Measurements from ENCODE around the gene BSPRY. TPM values are rescaled to one million over a fixed set of nuclear protein-coding genes. Genes with fewer than 3 reads are reported as not detected.
"Not testable (repeated sequence)": the region's sequence is repeated elsewhere in the genome, so short reads cannot be mapped to it uniquely, and the experiment has no call there.

BSPRY gene
- total RNA-seq, 5 donors from 2014 or later (not counting 1 experiment from before 2014, with no cell fraction given): 0.15 to 0.85 (median 0.26) TPM

GRCh38 chr9:113363336-113363735 is 14.0 kb downstream of the BSPRY start:
- CTCF ChIA-PET: no interaction called here

GRCh38 chr9:113364951-113365350 is 15.6 kb downstream of the BSPRY start:
- Histone ChIP-seq H3K27ac (ENCODE audit: low read length) (no peak overlapping the region), H3K4me1 (ENCODE audit: control insufficient read depth in 1 of 2, extremely low read depth in 1 of 2, insufficient read depth in 2 of 2, low read length in 2 of 2) (no peaks in the 10 kb centered on the region), H3K27me3 (replicated peaks in 1 of 2; ENCODE audit: control insufficient read depth in 2 of 2, extremely low read depth in 1 of 2, insufficient read depth in 2 of 2, low read length in 1 of 2) (no peaks in the 10 kb centered on the region), H3K9me3 (no peaks in the 10 kb centered on the region), H3K4me3 (ENCODE audit: control insufficient read depth in 1 of 2, extremely low read depth in 1 of 2, low read length in 1 of 2) (no peak overlapping the region), H3K36me3 (ENCODE audit: control insufficient read depth in 2 of 2, extremely low read depth in 1 of 2, insufficient read depth in 1 of 2, low read length in 1 of 2) (no peaks in the 10 kb centered on the region)
- POLR2A ChIA-PET: interaction anchor here (0.6 kb wide), 3 partner anchors 15 to 93 kb away, joined by 5 to 8 read pairs (median 7); no protein-coding TSS in a partner anchor
- no peak for DNase-seq
- Mint-ChIP-seq H3K36me3 (no peaks in the 10 kb centered on the region), H3K4me1 (no peaks in the 10 kb centered on the region), H3K27ac (no peak overlapping the region), H3K9me3 (no peaks in the 10 kb centered on the region), H3K27me3 (peaks cover 0 to 1% of the 10 kb centered on the region in 2 donors), H3K4me3 (no peak overlapping the region)
- ATAC-seq (replicated peaks in 1 of 4): no peak
- CTCF ChIA-PET: interaction anchor here (0.6 to 0.7 kb wide), 5 partner anchors 12 to 1647 kb away, joined by 3 to 4 read pairs (median 3); no protein-coding TSS in a partner anchor
- whole genome bisulfite sequencing (ENCODE audit: insufficient coverage): no CpG with 5 or more reads among the region's 1 CpG

More at GRCh38 chr9:113363336-113363735, 14.0 kb downstream of the BSPRY start:
- POLR2A ChIA-PET: no interaction called here
- Mint-ChIP-seq H3K4me3 (no peak overlapping the region), H3K27me3 (no peaks in the 10 kb centered on the region), H3K27ac (no peak overlapping the region), H3K4me1 (no peaks in the 10 kb centered on the region), H3K9me3 (no peaks in the 10 kb centered on the region), H3K36me3 (no peaks in the 10 kb centered on the region)
- Histone ChIP-seq H3K27ac (ENCODE audit: low read length) (no peak overlapping the region), H3K36me3 (ENCODE audit: control insufficient read depth in 2 of 2, extremely low read depth in 1 of 2, insufficient read depth in 1 of 2, low read length in 1 of 2) (no peaks in the 10 kb centered on the region), H3K9me3 (no peaks in the 10 kb centered on the region), H3K4me1 (ENCODE audit: control insufficient read depth in 1 of 2, extremely low read depth in 1 of 2, insufficient read depth in 2 of 2, low read length in 2 of 2) (no peaks in the 10 kb centered on the region), H3K4me3 (ENCODE audit: control insufficient read depth in 1 of 2, extremely low read depth in 1 of 2, low read length in 1 of 2) (no peak overlapping the region), H3K27me3 (replicated peaks in 1 of 2; ENCODE audit: control insufficient read depth in 2 of 2, extremely low read depth in 1 of 2, insufficient read depth in 2 of 2, low read length in 1 of 2) (no peaks in the 10 kb centered on the region)
- WGBS (ENCODE audit: insufficient coverage): 100% methylated on average over 1 of the region's 3 CpGs
- no peak for DNase-seq
- no peak for ATAC-seq (replicated peaks in 1 of 4)

GRCh38 chr9:113365652-113366051 is 16.3 kb downstream of the BSPRY start:
- CTCF ChIA-PET; H3K27me3 Mint-ChIP-seq; POLR2A ChIA-PET; H3K27ac ChIP-seq (ENCODE audit: low read length); H3K27ac Mint-ChIP-seq; H3K4me3 Mint-ChIP-seq; H3K36me3 ChIP-seq (ENCODE audit: control insufficient read depth in 2 of 2, extremely low read depth in 1 of 2, insufficient read depth in 1 of 2, low read length in 1 of 2); H3K4me3 ChIP-seq (ENCODE audit: control insufficient read depth in 1 of 2, extremely low read depth in 1 of 2, low read length in 1 of 2); DNase-seq; H3K36me3 Mint-ChIP-seq; H3K27me3 ChIP-seq (replicated peaks in 1 of 2; ENCODE audit: control insufficient read depth in 2 of 2, extremely low read depth in 1 of 2, insufficient read depth in 2 of 2, low read length in 1 of 2); H3K9me3 Mint-ChIP-seq; H3K4me1 Mint-ChIP-seq; H3K9me3 ChIP-seq; ATAC-seq (replicated peaks in 1 of 4); H3K4me1 ChIP-seq (ENCODE audit: control insufficient read depth in 1 of 2, extremely low read depth in 1 of 2, insufficient read depth in 2 of 2, low read length in 2 of 2): not testable (repeated sequence)
- 94% methylated on average over 3 of the region's 3 CpGs for WGBS (ENCODE audit: insufficient coverage)

- no peak overlapping the region for H3K27ac ChIP-seq (ENCODE audit: low read length)
- no peak overlapping the region for H3K4me3 Mint-ChIP-seq
Observed at GRCh38 chr9:113368348-113368981, 19.1 kb downstream of the BSPRY start.

GRCh38 chr9:113368982-113369854 is 19.9 kb downstream of the BSPRY start:
- 90% methylated on average over 10 of the region's 13 CpGs for WGBS (ENCODE audit: insufficient coverage)
- Histone ChIP-seq H3K9me3 (no peaks in the 10 kb centered on the region), H3K4me1 (ENCODE audit: control insufficient read depth in 1 of 2, extremely low read depth in 1 of 2, insufficient read depth in 2 of 2, low read length in 2 of 2) (no peaks in the 10 kb centered on the region), H3K27ac (ENCODE audit: low read length) (no peak overlapping the region), H3K36me3 (ENCODE audit: control insufficient read depth in 2 of 2, extremely low read depth in 1 of 2, insufficient read depth in 1 of 2, low read length in 1 of 2) (peaks cover 7 to 18% of the 10 kb centered on the region in 2 donors), H3K4me3 (ENCODE audit: control insufficient read depth in 1 of 2, extremely low read depth in 1 of 2, low read length in 1 of 2) (no peak overlapping the region), H3K27me3 (replicated peaks in 1 of 2; ENCODE audit: control insufficient read depth in 2 of 2, extremely low read depth in 1 of 2, insufficient read depth in 2 of 2, low read length in 1 of 2) (no peaks in the 10 kb centered on the region)
- Mint-ChIP-seq H3K27me3 (peaks cover 0 to 1% of the 10 kb centered on the region in 2 donors), H3K36me3 (peaks cover 3% of the 10 kb centered on the region), H3K4me3 (no peak overlapping the region), H3K9me3 (no peaks in the 10 kb centered on the region), H3K4me1 (peaks cover 0 to 6% (median 0%) of the 10 kb centered on the region in 3 donors), H3K27ac (no peak overlapping the region)
- ATAC-seq (replicated peaks in 1 of 4): no peak
- no peak for DNase-seq
- POLR2A ChIA-PET: no interaction called here
- CTCF ChIA-PET: interaction anchor here (0.6 kb wide), 2 partner anchors 57 to 595 kb away, joined by 3 to 4 read pairs; no protein-coding TSS in a partner anchor

More at GRCh38 chr9:113368348-113368981, 19.1 kb downstream of the BSPRY start:
- no peaks in the 10 kb centered on the region for H3K9me3 ChIP-seq
- no peaks in the 10 kb centered on the region for H3K27me3 ChIP-seq (replicated peaks in 1 of 2; ENCODE audit: control insufficient read depth in 2 of 2, extremely low read depth in 1 of 2, insufficient read depth in 2 of 2, low read length in 1 of 2)
- H3K36me3 Mint-ChIP-seq: peaks cover 3% of the 10 kb centered on the region
- DNase-seq (no peak), ATAC-seq (replicated peaks in 1 of 4) (no peak)
- ChIA-PET POLR2A (interaction anchor here in 1 of 2 donors (0.5 kb wide), 1 partner anchor 151 kb away, joined by 13 read pairs; no protein-coding TSS in a partner anchor), CTCF (interaction anchor here in 1 of 2 donors (0.6 kb wide), 1 partner anchor 595 kb away, joined by 3 read pairs; no protein-coding TSS in a partner anchor)
- no peak overlapping the region for H3K27ac Mint-ChIP-seq
- H3K4me1 Mint-ChIP-seq: peaks cover 0 to 6% (median 0%) of the 10 kb centered on the region in 3 donors
- peaks cover 0 to 1% of the 10 kb centered on the region in 2 donors for H3K27me3 Mint-ChIP-seq
- H3K36me3 ChIP-seq (ENCODE audit: control insufficient read depth in 2 of 2, extremely low read depth in 1 of 2, insufficient read depth in 1 of 2, low read length in 1 of 2): peaks cover 4 to 10% of the 10 kb centered on the region in 2 donors
- H3K4me1 ChIP-seq (ENCODE audit: control insufficient read depth in 1 of 2, extremely low read depth in 1 of 2, insufficient read depth in 2 of 2, low read length in 2 of 2): no peaks in the 10 kb centered on the region
- whole genome bisulfite sequencing (ENCODE audit: insufficient coverage): 80% methylated on average over 1 of the region's 5 CpGs
- no peaks in the 10 kb centered on the region for H3K9me3 Mint-ChIP-seq
- H3K4me3 ChIP-seq (ENCODE audit: control insufficient read depth in 1 of 2, extremely low read depth in 1 of 2, low read length in 1 of 2): no peak overlapping the region

GRCh38 chr9:113369855-113370140 is 20.5 kb downstream of the BSPRY start:
- Histone ChIP-seq H3K36me3 (ENCODE audit: control insufficient read depth in 2 of 2, extremely low read depth in 1 of 2, insufficient read depth in 1 of 2, low read length in 1 of 2) (peaks cover 7 to 22% of the 10 kb centered on the region in 2 donors), H3K27ac (ENCODE audit: low read length) (no peak overlapping the region), H3K4me3 (ENCODE audit: control insufficient read depth in 1 of 2, extremely low read depth in 1 of 2, low read length in 1 of 2) (no peak overlapping the region), H3K9me3 (no peaks in the 10 kb centered on the region), H3K27me3 (replicated peaks in 1 of 2; ENCODE audit: control insufficient read depth in 2 of 2, extremely low read depth in 1 of 2, insufficient read depth in 2 of 2, low read length in 1 of 2) (no peaks in the 10 kb centered on the region), H3K4me1 (ENCODE audit: control insufficient read depth in 1 of 2, extremely low read depth in 1 of 2, insufficient read depth in 2 of 2, low read length in 2 of 2) (no peaks in the 10 kb centered on the region)
- DNase-seq (no peak), ATAC-seq (replicated peaks in 1 of 4) (no peak)
- 93% methylated on average over 8 of the region's 11 CpGs for WGBS (ENCODE audit: insufficient coverage)
- peaks cover 6% of the 10 kb centered on the region for H3K36me3 Mint-ChIP-seq
- peaks cover 0 to 1% of the 10 kb centered on the region in 2 donors for H3K27me3 Mint-ChIP-seq
- H3K9me3 Mint-ChIP-seq: no peaks in the 10 kb centered on the region
- H3K4me1 Mint-ChIP-seq: peaks cover 2 to 7% (median 3%) of the 10 kb centered on the region in 3 donors
- H3K27ac Mint-ChIP-seq: no peak overlapping the region
- CTCF ChIA-PET: interaction anchor here in 1 of 2 donors (0.6 kb wide), 1 partner anchor 57 kb away, joined by 4 read pairs; no protein-coding TSS in a partner anchor
- POLR2A ChIA-PET: interaction anchor here (0.6 kb wide), 2 partner anchors 27 to 44 kb away, joined by 3 to 5 read pairs; no protein-coding TSS in a partner anchor
- H3K4me3 Mint-ChIP-seq: no peak overlapping the region

All from T-cell (primary cell).